Keratinocyte (primary cell): ENCODE results near the gene AJAP1. TPM values are rescaled to one million over a fixed set of nuclear protein-coding genes. Genes with fewer than 3 reads are reported as not detected.
A peak's percentile ranks its signal among the peaks of the same experiment; 100 is the strongest.

ENCODE experiments used
- DNase-seq: peaks from one replicate; pipeline ENCODE4 v3.0.0-alpha.2; 2011; ENCODE audit warnings: low read depth, missing footprints, low spot score
- FAIRE-seq: peaks from 2 replicates; lab custom pipeline; 2011; peaks lifted over from hg19 to GRCh38; lab: Jason Lieb, UNC
- H2AFZ ChIP-seq: 2 replicates; pipeline ENCODE4 v1.6.0; 2012; ENCODE audit warnings: low read length, control low read depth, inconsistent platforms; ENCODE audit not compliant: control insufficient read depth
- H3K27ac ChIP-seq: 2 replicates; pipeline ENCODE4 v1.5.1; 2011; ENCODE audit warnings: low read length; ENCODE audit not compliant: control insufficient read depth, insufficient read depth
- H3K27me3 ChIP-seq: 3 replicates; pipeline ENCODE4 v1.6.0; 2011; ENCODE audit warnings: low read length; ENCODE audit not compliant: control insufficient read depth, insufficient read depth; ENCODE audit errors: extremely low read depth
- H3K36me3 ChIP-seq, 2 experiments: 2 replicates in 1 of 2; 3 replicates in 1 of 2; pipeline ENCODE4 v1.5.1; 2011; ENCODE audit warnings: low read length in 2 of 2, mild to moderate bottlenecking in 1 of 2; ENCODE audit not compliant: control insufficient read depth in 2 of 2, insufficient read depth in 2 of 2; ENCODE audit errors: extremely low read depth in 1 of 2
- H3K4me1 ChIP-seq: 3 replicates; pipeline ENCODE4 v1.5.1; 2011; ENCODE audit warnings: low read length; ENCODE audit not compliant: control insufficient read depth, insufficient read depth; ENCODE audit errors: extremely low read depth
- H3K4me2 ChIP-seq: 3 replicates; pipeline ENCODE4 v1.6.0; 2011; ENCODE audit warnings: low read depth, low read length; ENCODE audit not compliant: control insufficient read depth, insufficient read depth; ENCODE audit errors: extremely low read depth
- H3K4me3 ChIP-seq, 3 experiments: fragments of 200-600 bp in 1 of 3; sonication (generic) in 1 of 3; 2 replicates in 2 of 3; 3 replicates in 1 of 3; pipeline ENCODE4 v1.5.1; 2011 to 2016; ENCODE audit warnings: low read length in 3 of 3, mild to moderate bottlenecking in 3 of 3, control low read depth in 2 of 3, inconsistent platforms in 1 of 3, low read depth in 1 of 3, mixed read lengths in 1 of 3, mixed run types in 1 of 3, moderate library complexity in 1 of 3; ENCODE audit not compliant: control insufficient read depth in 2 of 3, insufficient read depth in 2 of 3; ENCODE audit errors: extremely low read depth in 1 of 3
- H3K79me2 ChIP-seq: 2 replicates; pipeline ENCODE4 v1.6.0; 2012; ENCODE audit warnings: low read length; ENCODE audit not compliant: control insufficient read depth, insufficient read depth
- H3K9ac ChIP-seq: 3 replicates; pipeline ENCODE4 v1.6.0; 2011; ENCODE audit warnings: low read length; ENCODE audit not compliant: control insufficient read depth, insufficient read depth; ENCODE audit errors: extremely low read depth
- H3K9me1 ChIP-seq: 3 replicates; pipeline ENCODE4 v1.6.0; 2011; ENCODE audit warnings: low read length; ENCODE audit not compliant: control insufficient read depth, insufficient read depth; ENCODE audit errors: extremely low read depth
- H3K9me3 ChIP-seq: 2 replicates; pipeline ENCODE4 v1.5.1; 2012; ENCODE audit warnings: low read depth, low read length; ENCODE audit not compliant: control insufficient read depth
- H4K20me1 ChIP-seq: 3 replicates; pipeline ENCODE4 v1.6.0; 2011; ENCODE audit warnings: low read length; ENCODE audit not compliant: control insufficient read depth, insufficient read depth; ENCODE audit errors: extremely low read depth
- CTCF ChIP-seq, 3 experiments: IDR thresholded peaks in 1 of 3; conservative IDR thresholded peaks in 1 of 3; optimal IDR thresholded peaks in 1 of 3; 2 replicates in 2 of 3; 3 replicates in 1 of 3; pipeline versions ENCODE3 to v1.5.1; 2011; ENCODE audit warnings: low read length in 3 of 3, mild to moderate bottlenecking in 3 of 3, moderate library complexity in 2 of 3, control low read depth in 1 of 3, inconsistent platforms in 1 of 3; ENCODE audit not compliant: insufficient read depth in 2 of 3; ENCODE audit errors: extremely low read depth in 1 of 3
- EZH2 ChIP-seq: IDR thresholded peaks from one replicate; pipeline ENCODE4 v1.6.1; 2012; ENCODE audit warnings: inconsistent platforms, mild to moderate bottlenecking, low read length, moderate library complexity
- dilution Hi-C: fragments of 300-500 bp; cut with MboI; formaldehyde crosslinking; loops from one replicate; pipeline ENCODE4 v1.7.0; 2020; ENCODE audit warnings: low sequenced_read_pairs; ENCODE audit not compliant: extremely low pct_ligation_motif_present
- polyA plus RNA-seq, 5 experiments: library from polyadenylated mRNA; depleted of rRNA in 3 of 5; stranded (reverse) in 3 of 5; stranded (forward) in 1 of 5; unstranded in 1 of 5; fragments of >200 nt; gene quantifications; 1 replicate in 1 of 5; 2 replicates in 3 of 5; 3 replicates in 1 of 5; pipeline versions ENCODE4 v1.2.1 to v1.2.3, GENCODE V29; 2011 to 2012; ENCODE audit warnings: missing spikeins in 2 of 5, low read depth in 1 of 5, low replicate concordance in 1 of 5

The AJAP1 gene
- polyA plus RNA-seq, 1 donor (not counting 4 experiments of a cell fraction or from before 2014, with no cell fraction given), result 2.2 TPM

- peak overlapping the region; percentile 82 for H3K27ac ChIP-seq
Observed at GRCh38 chr1:4702464-4702863, 48.1 kb downstream of the AJAP1 start.

GRCh38 chr1:4702932-4703331, 48.5 kb downstream of the AJAP1 start:
- Histone ChIP-seq H3K27me3 (no peaks in the 10 kb centered on the region), H3K4me3 (peak overlapping the region in 1 of 3 experiments; percentile 47), H3K9ac (peak overlapping the region; percentile 65), H3K4me2 (peak overlapping the region; percentile 66), H3K27ac (peak overlapping the region; percentile 82), H3K4me1 (peaks cover 16% of the 10 kb centered on the region), H3K79me2 (no peaks in the 10 kb centered on the region), H3K9me1 (no peaks in the 10 kb centered on the region), H3K36me3 (no peaks in the 10 kb centered on the region), H3K9me3 (no peaks in the 10 kb centered on the region), H4K20me1 (no peaks in the 10 kb centered on the region), H2AFZ (no peak overlapping the region)
- dilution Hi-C loops, result no loop called here
- TF ChIP-seq CTCF (optimal IDR thresholded peaks at IDR 0.05 in 1 of 3, IDR thresholded peaks at IDR 0.05 in 1 of 3, conservative IDR thresholded peaks at IDR 0.05 in 1 of 3; ENCODE audit: extremely low read depth in 1 of 3, insufficient read depth in 2 of 3, low read length in 3 of 3), result no peak
- peak; percentile 44 for FAIRE-seq
- DNase-seq, result peak; percentile 98

More at GRCh38 chr1:4702464-4702863, 48.1 kb downstream of the AJAP1 start:
- H3K4me1 ChIP-seq, result peaks cover 16% of the 10 kb centered on the region
- no peaks in the 10 kb centered on the region for H3K79me2 ChIP-seq
- dilution Hi-C loops, result no loop called here
- no peaks in the 10 kb centered on the region for H3K36me3 ChIP-seq
- no peak overlapping the region for H3K4me3 ChIP-seq
- peak overlapping the region; percentile 65 for H3K9ac ChIP-seq
- no peak for DNase-seq
- H3K9me3 ChIP-seq, result no peaks in the 10 kb centered on the region
- no peak overlapping the region for H2AFZ ChIP-seq
- no peak for FAIRE-seq
- H4K20me1 ChIP-seq, result no peaks in the 10 kb centered on the region
- H3K4me2 ChIP-seq, result peak overlapping the region; percentile 57
- H3K27me3 ChIP-seq, result no peaks in the 10 kb centered on the region
- TF ChIP-seq CTCF (optimal IDR thresholded peaks at IDR 0.05 in 1 of 3, IDR thresholded peaks at IDR 0.05 in 1 of 3, conservative IDR thresholded peaks at IDR 0.05 in 1 of 3; ENCODE audit: extremely low read depth in 1 of 3, insufficient read depth in 2 of 3, low read length in 3 of 3), result no peak
- TF ChIP-seq EZH2, result no peak
- no peaks in the 10 kb centered on the region for H3K9me1 ChIP-seq
